Colonic mucosa (tissue), 4 donors: ENCODE measurements around the gene GPR61. TPM values are rescaled to one million over a fixed set of nuclear protein-coding genes. Genes with fewer than 3 reads are reported as not detected.

Experiments
- DNase-seq: peaks from one replicate; pipeline ENCODE4 v3.0.0-alpha.2; 2020
- H3K27ac ChIP-seq: fragments of 200-600 bp; one replicate; pipeline ENCODE4 v1.8.0; 2021
- H3K27me3 ChIP-seq: fragments of 200-600 bp; one replicate; pipeline ENCODE4 v1.8.0; 2021
- H3K36me3 ChIP-seq: fragments of 200-600 bp; one replicate; pipeline ENCODE4 v1.8.0; 2021
- H3K4me1 ChIP-seq: fragments of 200-600 bp; one replicate; pipeline ENCODE4 v1.8.0; 2021; ENCODE audit warnings: mild to moderate bottlenecking
- H3K4me3 ChIP-seq: fragments of 200-600 bp; one replicate; pipeline ENCODE4 v1.8.0; 2021
- H3K9ac ChIP-seq, 2 donors: one replicate each; pipeline ENCODE4 v1.7.0; 2013; ENCODE audit warnings: control low read depth in 2 of 2, low read depth in 2 of 2, low read length in 2 of 2
- H3K9me3 ChIP-seq: fragments of 200-600 bp; one replicate; pipeline ENCODE4 v1.8.0; 2021
- CTCF ChIP-seq: fragments of 200-600 bp; IDR thresholded peaks from one replicate; pipeline ENCODE4 v1.8.0; 2022; ENCODE audit warnings: antibody characterized with exemption, mild to moderate bottlenecking
- intact Hi-C: fragments of 100-400 bp; cut with DNase I; formaldehyde crosslinking; loops from one replicate; pipeline ENCODE4 v1.14.1; 2022
- total RNA-seq, 2 donors: library from RNA; stranded (reverse); fragmentation: NEBNext Ultra II Directional in 1 of 2; extraction: Animal tissue kit (Norgen Biotek cat#: 25700) in 1 of 2; gene quantifications; one replicate each; pipeline ENCODE4 v1.2.1, GENCODE V29; 2021
- donor health status: healthy.
- donor health status: DM: no; HTN: no; CAD: no.
- donor health status: DM: no; HTN: no; CAD: no.

Gene GPR61
- total RNA-seq, 2 donors from 2014 or later, result not detected

GRCh38 chr1:109534307-109534858 lies 5.3 kb upstream of the GPR61 start:
- Histone ChIP-seq H3K4me1 (peaks cover 5% of the 10 kb centered on the region), H3K27me3 (no peaks in the 10 kb centered on the region), H3K4me3 (no peak overlapping the region), H3K9ac (no peak overlapping the region), H3K27ac (no peak overlapping the region), H3K36me3 (no peaks in the 10 kb centered on the region), H3K9me3 (no peaks in the 10 kb centered on the region)
- DNase-seq, result no peak
- no peak for TF ChIP-seq CTCF
- intact Hi-C loops, result loop anchor here (10.0 kb wide), 1 partner anchor 110 kb away; the partner anchor contains the start of gene PSMA5

- H3K27me3 ChIP-seq, result no peaks in the 10 kb centered on the region
- no peak for DNase-seq
- no peak for TF ChIP-seq CTCF
- H3K4me1 ChIP-seq, result peaks cover 5% of the 10 kb centered on the region
- no peak overlapping the region for H3K9ac ChIP-seq
- no peaks in the 10 kb centered on the region for H3K36me3 ChIP-seq
- intact Hi-C loops, result loop anchor here (10.0 kb wide), 1 partner anchor 111 kb away; the partner anchor contains the start of gene PSMA5
- no peaks in the 10 kb centered on the region for H3K9me3 ChIP-seq
- H3K4me3 ChIP-seq, result no peak overlapping the region
- no peak overlapping the region for H3K27ac ChIP-seq
Observed at GRCh38 chr1:109535481-109535880, 4.2 kb upstream of the GPR61 start.

- Histone ChIP-seq H3K36me3 (no peaks in the 10 kb centered on the region), H3K27me3 (no peaks in the 10 kb centered on the region), H3K4me1 (peaks cover 5% of the 10 kb centered on the region), H3K4me3 (no peak overlapping the region), H3K9me3 (no peaks in the 10 kb centered on the region), H3K27ac (no peak overlapping the region), H3K9ac (no peak overlapping the region)
- no peak for DNase-seq
- no peak for TF ChIP-seq CTCF
- intact Hi-C loops, result loop anchor here (10.0 kb wide), 1 partner anchor 111 kb away; the partner anchor contains the start of gene PSMA5
Observed at GRCh38 chr1:109535971-109536491, 3.6 kb upstream of the GPR61 start.

GRCh38 chr1:109537450-109538178 lies 2.1 kb upstream of the GPR61 start:
- intact Hi-C loops, result loop anchor here (10.0 kb wide), 1 partner anchor 113 kb away; the partner anchor contains the start of gene PSMA5
- Histone ChIP-seq H3K9me3 (no peaks in the 10 kb centered on the region), H3K4me1 (peaks cover 2% of the 10 kb centered on the region), H3K4me3 (no peak overlapping the region), H3K27ac (no peak overlapping the region), H3K27me3 (no peaks in the 10 kb centered on the region), H3K36me3 (no peaks in the 10 kb centered on the region), H3K9ac (no peak overlapping the region)
- DNase-seq, result no peak
- TF ChIP-seq CTCF, result no peak

- Histone ChIP-seq H3K4me1 (no peaks in the 10 kb centered on the region), H3K9ac (no peak overlapping the region), H3K36me3 (no peaks in the 10 kb centered on the region), H3K9me3 (no peaks in the 10 kb centered on the region), H3K4me3 (no peak overlapping the region), H3K27me3 (no peaks in the 10 kb centered on the region), H3K27ac (no peak overlapping the region)
- no peak for DNase-seq
- intact Hi-C loops, result loop anchor here (10.0 kb wide), 1 partner anchor 114 kb away; the partner anchor contains the start of gene PSMA5
- TF ChIP-seq CTCF, result no peak
Observed at GRCh38 chr1:109538827-109539555, 681 bp upstream of the GPR61 start.
